ENCODE measurements around the gene LRRK1.
A peak's percentile ranks its signal among the peaks of the same experiment; 100 is the strongest.

LRRK1 gene

GRCh38 chr15:100939791-100940190 lies 20.6 kb downstream of the LRRK1 start:
- TF ChIP-seq TAF1 (IDR thresholded peaks at IDR 0.05; ENCODE audit: low read depth, low read length) (no peak), SPI1 (IDR thresholded peaks at IDR 0.05; ENCODE audit: low read depth, low read length) (peak; percentile 68), POU2F2 (IDR thresholded peaks at IDR 0.05; ENCODE audit: low read depth, low read length) (no peak), PAX5 (IDR thresholded peaks at IDR 0.05; ENCODE audit: insufficient read depth, low read length, severe bottlenecking) (no peak)
- FAIRE-seq, result no peak
- no peak for DNase-seq (ENCODE audit: insufficient read length, low spot score)

- DNase-seq (ENCODE audit: insufficient read length, low spot score), result no peak
- TF ChIP-seq TAF1 (IDR thresholded peaks at IDR 0.05; ENCODE audit: low read depth, low read length), result no peak
- 0 out of 2 replicates have a peak, but pooled peaks have one; percentile 30 for TF ChIP-seq POU2F2 (IDR thresholded peaks at IDR 0.05; ENCODE audit: low read depth, low read length)
- TF ChIP-seq POLR2A (IDR thresholded peaks at IDR 0.05; ENCODE audit: low read depth, low read length), result 0 out of 2 replicates have a peak, but pooled peaks have one; percentile 36
- no peak for TF ChIP-seq PAX5 (IDR thresholded peaks at IDR 0.05; ENCODE audit: insufficient read depth, low read length, severe bottlenecking)
- no peak for TF ChIP-seq POLR2AphosphoS5 (IDR thresholded peaks at IDR 0.05; ENCODE audit: low read depth, low read length)
- peak; percentile 90 for TF ChIP-seq SPI1 (IDR thresholded peaks at IDR 0.05; ENCODE audit: low read depth, low read length)
- peak; percentile 95 for FAIRE-seq
These were observed 21.7 kb downstream of the LRRK1 start for GRCh38 chr15:100940767-100941379.

GRCh38 chr15:100941536-100941935 lies 22.4 kb downstream of the LRRK1 start:
- DNase-seq (ENCODE audit: insufficient read length, low spot score), result no peak
- FAIRE-seq, result no peak
- TF ChIP-seq POLR2AphosphoS5 (IDR thresholded peaks at IDR 0.05; ENCODE audit: low read depth, low read length) (no peak), TAF1 (IDR thresholded peaks at IDR 0.05; ENCODE audit: low read depth, low read length) (no peak), POU2F2 (IDR thresholded peaks at IDR 0.05; ENCODE audit: low read depth, low read length) (no peak), PAX5 (IDR thresholded peaks at IDR 0.05; ENCODE audit: insufficient read depth, low read length, severe bottlenecking) (no peak), POLR2A (IDR thresholded peaks at IDR 0.05; ENCODE audit: low read depth, low read length) (no peak), SPI1 (IDR thresholded peaks at IDR 0.05; ENCODE audit: low read depth, low read length) (no peak)

- DNase-seq (ENCODE audit: insufficient read length, low spot score) (no peak), FAIRE-seq (no peak)
- TF ChIP-seq PAX5 (IDR thresholded peaks at IDR 0.05; ENCODE audit: insufficient read depth, low read length, severe bottlenecking) (no peak), POLR2A (IDR thresholded peaks at IDR 0.05; ENCODE audit: low read depth, low read length) (no peak), POLR2AphosphoS5 (IDR thresholded peaks at IDR 0.05; ENCODE audit: low read depth, low read length) (no peak), POU2F2 (IDR thresholded peaks at IDR 0.05; ENCODE audit: low read depth, low read length) (no peak), TAF1 (IDR thresholded peaks at IDR 0.05; ENCODE audit: low read depth, low read length) (no peak), SPI1 (IDR thresholded peaks at IDR 0.05; ENCODE audit: low read depth, low read length) (no peak)
These were observed 23.7 kb downstream of the LRRK1 start for GRCh38 chr15:100942656-100943425.

- DNase-seq (ENCODE audit: insufficient read length, low spot score), result no peak
- peak; percentile 72 for FAIRE-seq
- TF ChIP-seq PAX5 (IDR thresholded peaks at IDR 0.05; ENCODE audit: insufficient read depth, low read length, severe bottlenecking) (no peak), SPI1 (IDR thresholded peaks at IDR 0.05; ENCODE audit: low read depth, low read length) (peak; percentile 51), TAF1 (IDR thresholded peaks at IDR 0.05; ENCODE audit: low read depth, low read length) (no peak), POLR2AphosphoS5 (IDR thresholded peaks at IDR 0.05; ENCODE audit: low read depth, low read length) (no peak)
These were observed 25.2 kb downstream of the LRRK1 start for GRCh38 chr15:100944244-100944895.

GRCh38 chr15:100944986-100945385 lies 25.8 kb downstream of the LRRK1 start:
- TF ChIP-seq TAF1 (IDR thresholded peaks at IDR 0.05; ENCODE audit: low read depth, low read length) (no peak), PAX5 (IDR thresholded peaks at IDR 0.05; ENCODE audit: insufficient read depth, low read length, severe bottlenecking) (no peak), POLR2A (IDR thresholded peaks at IDR 0.05; ENCODE audit: low read depth, low read length) (no peak), SPI1 (IDR thresholded peaks at IDR 0.05; ENCODE audit: low read depth, low read length) (no peak), POLR2AphosphoS5 (IDR thresholded peaks at IDR 0.05; ENCODE audit: low read depth, low read length) (no peak), POU2F2 (IDR thresholded peaks at IDR 0.05; ENCODE audit: low read depth, low read length) (no peak)
- DNase-seq (ENCODE audit: insufficient read length, low spot score) (no peak), FAIRE-seq (peak; percentile 52)

GRCh38 chr15:100947760-100948429 lies 28.7 kb downstream of the LRRK1 start:
- peak; percentile 61 for FAIRE-seq
- no peak for DNase-seq (ENCODE audit: insufficient read length, low spot score)
- TF ChIP-seq PAX5 (IDR thresholded peaks at IDR 0.05; ENCODE audit: insufficient read depth, low read length, severe bottlenecking) (no peak), POU2F2 (IDR thresholded peaks at IDR 0.05; ENCODE audit: low read depth, low read length) (peak; percentile 65; the same call in 1 of the 2 replicates), POLR2AphosphoS5 (IDR thresholded peaks at IDR 0.05; ENCODE audit: low read depth, low read length) (no peak)

- no peak for FAIRE-seq
- DNase-seq (ENCODE audit: insufficient read length, low spot score), result no peak
These were observed 29.2 kb downstream of the LRRK1 start for GRCh38 chr15:100948430-100948762.

GRCh38 chr15:100949691-100950090 lies 30.5 kb downstream of the LRRK1 start:
- TF ChIP-seq TAF1 (IDR thresholded peaks at IDR 0.05; ENCODE audit: low read depth, low read length) (no peak), SPI1 (IDR thresholded peaks at IDR 0.05; ENCODE audit: low read depth, low read length) (no peak), POU2F2 (IDR thresholded peaks at IDR 0.05; ENCODE audit: low read depth, low read length) (no peak), PAX5 (IDR thresholded peaks at IDR 0.05; ENCODE audit: insufficient read depth, low read length, severe bottlenecking) (no peak), POLR2AphosphoS5 (IDR thresholded peaks at IDR 0.05; ENCODE audit: low read depth, low read length) (no peak), POLR2A (IDR thresholded peaks at IDR 0.05; ENCODE audit: low read depth, low read length) (no peak)

More at GRCh38 chr15:100948430-100948762, 29.2 kb downstream of the LRRK1 start:
- TF ChIP-seq SPI1 (IDR thresholded peaks at IDR 0.05; ENCODE audit: low read depth, low read length) (no peak), POLR2A (IDR thresholded peaks at IDR 0.05; ENCODE audit: low read depth, low read length) (no peak)

More at GRCh38 chr15:100949691-100950090, 30.5 kb downstream of the LRRK1 start:
- DNase-seq (ENCODE audit: insufficient read length, low spot score), result no peak
- FAIRE-seq, result peak; percentile 38

Data from GM12891 (cell line).